PC-9 (cell line): ENCODE data around the gene CMTR1. TPM values are rescaled to one million over a fixed set of nuclear protein-coding genes. Genes with fewer than 3 reads are reported as not detected.

ENCODE experiments used
- BruUV-seq: library from RNA; stranded (reverse); fragments of 400-500 nt; replicated peaks from 2 replicates; lab custom pipeline; 2021; lab: Mats Ljungman, UMichigan
- CTCF ChIA-PET: fragments of 300-600 bp; sonication (Branson Sonifier 250); formaldehyde crosslinking; loops from one replicate; lab custom pipeline; 2022; ENCODE audit warnings: antibody characterized with exemption; lab: Charles Lee
- POLR2A ChIA-PET: fragments of 300-600 bp; sonication (Branson Sonifier 250); formaldehyde crosslinking; loops from one replicate; lab custom pipeline; 2022; ENCODE audit warnings: antibody characterized with exemption; ENCODE audit not compliant: unreplicated experiment; lab: Charles Lee
- DNase-seq, 2 experiments: peaks; one replicate each; pipeline versions ENCODE4 v3.0.0 to v3.0.0-alpha.2; 2015 to 2022; ENCODE audit warnings: mixed read lengths in 1 of 2
- H2AFZ ChIP-seq: fragments of 200-600 bp; sonication (generic); 2 replicates; pipeline ENCODE4 v1.8.1; 2017; ENCODE audit warnings: antibody characterized with exemption
- H3F3A ChIP-seq: fragments of 200-600 bp; sonication (generic); 2 replicates; pipeline ENCODE4 v1.8.1; 2017; ENCODE audit warnings: antibody characterized with exemption, mild to moderate bottlenecking, low read depth; ENCODE audit not compliant: insufficient read depth
- H3K27ac ChIP-seq: fragments of 200-600 bp; sonication (generic); 2 replicates; pipeline ENCODE4 v1.6.1; 2016; ENCODE audit warnings: mixed run types
- H3K27me3 ChIP-seq: fragments of 200-600 bp; sonication (generic); 2 replicates; pipeline ENCODE4 v1.6.1; 2016; ENCODE audit warnings: low read depth, mixed run types; ENCODE audit not compliant: insufficient read depth
- H3K36me3 ChIP-seq: fragments of 200-600 bp; sonication (generic); 2 replicates; pipeline ENCODE4 v1.6.1; 2016; ENCODE audit warnings: low read depth, mixed run types
- H3K4me1 ChIP-seq: fragments of 200-600 bp; sonication (generic); replicated peaks from 2 replicates; pipeline ENCODE4 v1.6.1; 2016; ENCODE audit warnings: mixed run types; ENCODE audit not compliant: insufficient read depth
- H3K4me2 ChIP-seq: fragments of 200-600 bp; sonication (generic); 2 replicates; pipeline ENCODE4 v1.6.1; 2017; ENCODE audit warnings: mixed run types
- H3K4me3 ChIP-seq: fragments of 200-600 bp; sonication (generic); 2 replicates; pipeline ENCODE4 v1.6.1; 2016; ENCODE audit warnings: mixed run types
- H3K79me2 ChIP-seq: fragments of 200-600 bp; sonication (generic); 2 replicates; pipeline ENCODE4 v1.6.1; 2017; ENCODE audit warnings: low read depth, mixed run types
- H3K9me2 ChIP-seq: fragments of 200-600 bp; sonication (generic); 2 replicates; pipeline ENCODE4 v1.8.1; 2017; ENCODE audit warnings: mild to moderate bottlenecking; ENCODE audit not compliant: insufficient read depth
- H3K9me3 ChIP-seq: fragments of 200-600 bp; sonication (generic); 2 replicates; pipeline ENCODE4 v1.8.1; 2016; ENCODE audit warnings: low read depth; ENCODE audit not compliant: insufficient read depth
- H4K20me1 ChIP-seq: fragments of 200-600 bp; sonication (generic); 2 replicates; pipeline ENCODE4 v1.8.1; 2017; ENCODE audit not compliant: insufficient read depth
- CTCF ChIP-seq: fragments of 200-600 bp; sonication (generic); conservative IDR thresholded peaks from 2 replicates; pipeline ENCODE4 v1.6.1; 2017; ENCODE audit warnings: mixed run types, antibody characterized with exemption, mild to moderate bottlenecking, moderate library complexity
- EZH2 ChIP-seq: fragments of 200-600 bp; sonication (generic); IDR thresholded peaks from 2 replicates; pipeline ENCODE4 v1.8.0; 2017; ENCODE audit warnings: antibody characterized with exemption, low read depth
- intact Hi-C: fragments of 100-400 bp; cut with micrococcal nuclease; formaldehyde crosslinking; loops from one replicate; pipeline ENCODE4 v1.10.0; 2022; ENCODE audit not compliant: unreplicated experiment
- total RNA-seq: library from RNA; stranded (reverse); gene quantifications from 2 replicates; pipeline ENCODE4 v1.2.3, GENCODE V29; 2021

Gene CMTR1
- total RNA-seq, 1 experiment from 2014 or later = 28.3 TPM

- Histone ChIP-seq H3K27me3 (no peaks in the 10 kb centered on the region), H3K27ac (no peak overlapping the region), H3K79me2 (no peaks in the 10 kb centered on the region), H3K9me3 (no peaks in the 10 kb centered on the region), H3K9me2 (no peaks in the 10 kb centered on the region), H3K4me2 (no peak overlapping the region), H4K20me1 (no peaks in the 10 kb centered on the region; the same call in 1 of the 2 replicates), H2AFZ (no peak overlapping the region), H3K4me3 (no peak overlapping the region), H3F3A (no peaks in the 10 kb centered on the region), H3K4me1 (no peaks in the 10 kb centered on the region), H3K36me3 (0 out of 2 replicates have a peak, but pooled peaks cover under 1% of the 10 kb centered on the region)
- DNase-seq = peak in 1 of 2 experiments; percentile 65
- POLR2A ChIA-PET = interaction anchor here (0.7 kb wide), 1 partner anchor 79 kb away, joined by 3 read pairs; no protein-coding TSS in a partner anchor
- no TSS peak for BruUV-seq
- TF ChIP-seq EZH2 (no peak), CTCF (peak; percentile 82)
- intact Hi-C loops = loop anchor here (2.0 to 10.0 kb wide), 4 partner anchors 51 to 1008 kb away; no protein-coding TSS in a partner anchor
- CTCF ChIA-PET = no interaction called here
Measured at GRCh38 chr6:37483917-37484785, 51.1 kb downstream of the CMTR1 start.

- no peak overlapping the region for H3K27ac ChIP-seq
- DNase-seq = no peak
- H3K4me2 ChIP-seq = no peak overlapping the region
- intact Hi-C loops = loop anchor here (2.0 to 10.0 kb wide), 4 partner anchors 50 to 1008 kb away; no protein-coding TSS in a partner anchor
- H3K9me2 ChIP-seq = no peaks in the 10 kb centered on the region
- H3K27me3 ChIP-seq = no peaks in the 10 kb centered on the region
- CTCF ChIA-PET = no interaction called here
- no peaks in the 10 kb centered on the region for H3K36me3 ChIP-seq
- no peak overlapping the region for H3K4me3 ChIP-seq
- POLR2A ChIA-PET = interaction anchor here (0.7 kb wide), 1 partner anchor 78 kb away, joined by 3 read pairs; no protein-coding TSS in a partner anchor
- H3F3A ChIP-seq = no peaks in the 10 kb centered on the region
- no peaks in the 10 kb centered on the region for H3K4me1 ChIP-seq
- no TSS peak for BruUV-seq
- no peak overlapping the region for H2AFZ ChIP-seq
- H3K9me3 ChIP-seq = no peaks in the 10 kb centered on the region
- H4K20me1 ChIP-seq = no peaks in the 10 kb centered on the region; the same call in 1 of the 2 replicates
- TF ChIP-seq CTCF (no peak), EZH2 (no peak)
- H3K79me2 ChIP-seq = no peaks in the 10 kb centered on the region
Measured at GRCh38 chr6:37484786-37485170, 51.8 kb downstream of the CMTR1 start.

DNA sequence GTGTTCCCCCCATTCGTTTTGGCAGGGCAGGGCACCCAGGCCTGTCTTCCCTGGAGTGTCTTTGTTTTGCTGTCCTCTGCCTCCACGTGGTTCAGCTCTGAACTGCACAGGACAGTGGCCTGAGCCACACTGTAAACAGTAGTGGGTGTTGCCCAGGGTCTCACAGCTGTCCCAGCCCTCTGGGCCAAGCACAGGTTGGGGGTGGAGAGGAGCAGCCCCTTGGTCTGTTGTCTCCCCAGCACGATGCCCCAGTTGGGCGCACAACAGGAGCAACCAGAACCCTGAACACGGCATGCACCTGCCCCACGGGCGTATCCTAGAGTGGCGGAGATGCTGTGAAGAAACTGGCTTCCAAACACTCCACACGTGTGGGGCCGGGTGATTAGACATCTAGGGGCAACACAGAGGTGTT, 52.3 kb downstream of the CMTR1 start:
- no peaks in the 10 kb centered on the region for H3K79me2 ChIP-seq
- H2AFZ ChIP-seq = no peak overlapping the region
- no TSS peak for BruUV-seq
- CTCF ChIA-PET = no interaction called here
- POLR2A ChIA-PET = no interaction called here
- H3K9me2 ChIP-seq = no peaks in the 10 kb centered on the region
- no peaks in the 10 kb centered on the region; the same call in 1 of the 2 replicates for H4K20me1 ChIP-seq
- no peaks in the 10 kb centered on the region for H3K4me1 ChIP-seq
- no peak for DNase-seq
- intact Hi-C loops = loop anchor here (2.0 to 10.0 kb wide), 3 partner anchors 50 to 208 kb away; no protein-coding TSS in a partner anchor
- H3F3A ChIP-seq = no peaks in the 10 kb centered on the region
- H3K36me3 ChIP-seq = no peaks in the 10 kb centered on the region
- no peaks in the 10 kb centered on the region for H3K27me3 ChIP-seq
- no peak overlapping the region for H3K27ac ChIP-seq
- no peak overlapping the region for H3K4me2 ChIP-seq
- no peak overlapping the region for H3K4me3 ChIP-seq
- TF ChIP-seq EZH2 = no peak
- TF ChIP-seq CTCF = no peak
- no peaks in the 10 kb centered on the region for H3K9me3 ChIP-seq
